H1 (cell line): Measurements from ENCODE around the gene THRB. TPM values are rescaled to one million over a fixed set of nuclear protein-coding genes. Genes with fewer than 3 reads are reported as not detected.

ENCODE experiments used
- CTCF ChIA-PET: fragments of 300-600 bp; sonication (Branson Sonifier 250); formaldehyde crosslinking; loops from one replicate; lab custom pipeline; 2021; ENCODE audit not compliant: partially characterized antibody; lab: Charles Lee
- POLR2A ChIA-PET: fragments of 300-600 bp; sonication (Branson Sonifier 250); formaldehyde crosslinking; loops from one replicate; lab custom pipeline; 2021; ENCODE audit warnings: inconsistent platforms; ENCODE audit not compliant: partially characterized antibody; lab: Charles Lee
- DNase-seq, 2 experiments: peaks; one replicate each; pipeline versions ENCODE4 v3.0.0 to v3.0.0-alpha.2; 2010 to 2022; ENCODE audit warnings: low spot score in 2 of 2, low read depth in 1 of 2, mixed read lengths in 1 of 2
- FAIRE-seq: peaks from 2 replicates; lab custom pipeline; 2011; peaks lifted over from hg19 to GRCh38; lab: Jason Lieb, UNC
- H2AFZ ChIP-seq: 2 replicates; pipeline ENCODE4 v1.8.1; 2012; ENCODE audit warnings: low read length, inconsistent platforms
- H2AK5ac ChIP-seq: 2 replicates; pipeline ENCODE4 v1.6.1; 2013; ENCODE audit warnings: low read depth, low read length
- H2BK120ac ChIP-seq: replicated peaks from 2 replicates; pipeline ENCODE3; 2013; ENCODE audit warnings: low read depth, low read length, inconsistent platforms
- H2BK12ac ChIP-seq: 2 replicates; pipeline ENCODE4 v1.6.1; 2013; ENCODE audit warnings: low read depth, low read length
- H2BK15ac ChIP-seq: 2 replicates; pipeline ENCODE4 v1.6.1; 2013; ENCODE audit warnings: low read length
- H2BK20ac ChIP-seq: 2 replicates; pipeline ENCODE4 v1.6.1; 2013; ENCODE audit warnings: low read length
- H2BK5ac ChIP-seq: 2 replicates; pipeline ENCODE4 v1.6.1; 2013; ENCODE audit warnings: low read depth, low read length
- H3K14ac ChIP-seq: 2 replicates; pipeline ENCODE4 v1.6.1; 2013; ENCODE audit warnings: inconsistent platforms; ENCODE audit not compliant: insufficient read length
- H3K18ac ChIP-seq: 2 replicates; pipeline ENCODE4 v1.6.1; 2013; ENCODE audit warnings: low read length; ENCODE audit errors: extremely low read depth
- H3K23ac ChIP-seq: 2 replicates; pipeline ENCODE4 v1.6.1; 2013; ENCODE audit warnings: inconsistent platforms; ENCODE audit not compliant: insufficient read length
- H3K23me2 ChIP-seq: 2 replicates; pipeline ENCODE4 v1.6.1; 2013; ENCODE audit warnings: low read depth, low read length
- H3K27ac ChIP-seq: 2 replicates; pipeline ENCODE4 v1.6.1; 2011; ENCODE audit warnings: low read depth, low read length, inconsistent platforms
- H3K27me3 ChIP-seq, 4 experiments: replicated peaks in 1 of 4; 1 replicate in 1 of 4; 2 replicates in 3 of 4; pipeline versions ENCODE4 v1.6.1 to v1.8.1; 2011 to 2013; ENCODE audit warnings: low read length in 3 of 4, mild to moderate bottlenecking in 3 of 4, inconsistent platforms in 2 of 4, mixed read lengths in 2 of 4, moderate library complexity in 1 of 4; ENCODE audit not compliant: control insufficient read depth in 3 of 4, insufficient read depth in 3 of 4; ENCODE audit errors: extremely low read depth in 1 of 4
- H3K36me3 ChIP-seq, 4 experiments: 2 replicates each; pipeline versions ENCODE4 v1.6.1 to v1.8.1; 2011 to 2013; ENCODE audit warnings: mild to moderate bottlenecking in 4 of 4, low read length in 3 of 4, moderate library complexity in 2 of 4, control low read depth in 1 of 4, inconsistent platforms in 1 of 4; ENCODE audit not compliant: insufficient read depth in 4 of 4, control insufficient read depth in 2 of 4
- H3K4ac ChIP-seq: replicated peaks from 2 replicates; pipeline ENCODE3; 2013; ENCODE audit warnings: low read length, low read depth, mixed read lengths, inconsistent platforms; ENCODE audit not compliant: insufficient read length
- H3K4me1 ChIP-seq, 4 experiments: replicated peaks in 1 of 4; 1 replicate in 1 of 4; 2 replicates in 3 of 4; pipeline versions ENCODE4 v1.6.1 to v1.8.1; 2011 to 2013; ENCODE audit warnings: low read length in 3 of 4, inconsistent platforms in 2 of 4, mixed read lengths in 1 of 4; ENCODE audit not compliant: insufficient read depth in 4 of 4, control insufficient read depth in 3 of 4
- H3K4me2 ChIP-seq, 2 experiments: 2 replicates each; pipeline versions ENCODE4 v1.6.1 to v1.8.1; 2011 to 2013; ENCODE audit warnings: low read depth in 2 of 2, low read length in 2 of 2, control low read depth in 1 of 2, inconsistent platforms in 1 of 2, mild to moderate bottlenecking in 1 of 2; ENCODE audit not compliant: insufficient read depth in 1 of 2
- H3K4me3 ChIP-seq, 4 experiments: fragments of 200-600, 300-600 bp in 1 of 4; sonication (generic), shearing (Covaris generic), sonication (Bioruptor Twin) in 1 of 4; 2 replicates each; pipeline versions ENCODE4 v1.5.1 to v1.8.1; 2011 to 2016; ENCODE audit warnings: low read length in 4 of 4, low read depth in 3 of 4, control low read depth in 2 of 4, inconsistent platforms in 2 of 4, mild to moderate bottlenecking in 2 of 4, mixed read lengths in 1 of 4, moderate library complexity in 1 of 4; ENCODE audit not compliant: insufficient read depth in 2 of 4; ENCODE audit errors: extremely low read depth in 1 of 4
- H3K56ac ChIP-seq: replicated peaks from 2 replicates; pipeline ENCODE3; 2013; ENCODE audit warnings: low read depth, mild to moderate bottlenecking, mixed read lengths, low read length, inconsistent platforms; ENCODE audit not compliant: insufficient read length
- H3K79me1 ChIP-seq: 2 replicates; pipeline ENCODE4 v1.6.1; 2013; ENCODE audit warnings: low read depth, low read length, control low read depth
- H3K79me2 ChIP-seq, 2 experiments: 2 replicates each; pipeline versions ENCODE4 v1.6.1 to v1.8.1; 2012 to 2013; ENCODE audit warnings: low read length in 2 of 2, mild to moderate bottlenecking in 2 of 2, inconsistent platforms in 1 of 2; ENCODE audit not compliant: insufficient read depth in 2 of 2, control insufficient read depth in 1 of 2
- H3K9ac ChIP-seq, 4 experiments: replicated peaks in 1 of 4; 1 replicate in 1 of 4; 2 replicates in 3 of 4; pipeline versions ENCODE4 v1.6.1 to v1.8.1; 2011 to 2013; ENCODE audit warnings: low read depth in 3 of 4, low read length in 3 of 4, control low read depth in 2 of 4, mild to moderate bottlenecking in 2 of 4, moderate library complexity in 2 of 4, inconsistent platforms in 1 of 4; ENCODE audit errors: extremely low read depth in 1 of 4
- H3K9me3 ChIP-seq, 2 experiments: 2 replicates each; pipeline versions ENCODE4 v1.6.1 to v1.8.1; 2012 to 2013; ENCODE audit warnings: mild to moderate bottlenecking in 2 of 2, moderate library complexity in 2 of 2, control low read depth in 1 of 2, inconsistent platforms in 1 of 2, low read depth in 1 of 2, low read length in 1 of 2, mixed read lengths in 1 of 2; ENCODE audit not compliant: insufficient read depth in 2 of 2
- H4K20me1 ChIP-seq, 2 experiments: replicated peaks in 1 of 2; 2 replicates each; pipeline versions ENCODE3 to v1.8.1; 2011 to 2013; ENCODE audit warnings: inconsistent platforms in 2 of 2, low read length in 2 of 2, mild to moderate bottlenecking in 1 of 2; ENCODE audit not compliant: insufficient read depth in 2 of 2, control insufficient read depth in 1 of 2
- H4K5ac ChIP-seq: 2 replicates; pipeline ENCODE4 v1.6.1; 2013; ENCODE audit warnings: low read length, low read depth, mixed read lengths, inconsistent platforms; ENCODE audit not compliant: insufficient read length
- H4K8ac ChIP-seq: 2 replicates; pipeline ENCODE4 v1.8.0; 2013; ENCODE audit warnings: mild to moderate bottlenecking, moderate library complexity, low read length, inconsistent platforms; ENCODE audit not compliant: insufficient read depth; ENCODE audit errors: extremely low read depth
- H4K91ac ChIP-seq: replicated peaks from 2 replicates; pipeline ENCODE3; 2013; ENCODE audit warnings: low read length, mixed read lengths, inconsistent platforms; ENCODE audit not compliant: insufficient read length
- ASH2L ChIP-seq: fragments of 200-600, 300-600 bp; sonication (generic); IDR thresholded peaks from one replicate; pipeline ENCODE4 v1.7.1; 2017; ENCODE audit warnings: low read length
- CHD2 ChIP-seq: IDR thresholded peaks from 2 replicates; pipeline ENCODE4 v1.6.1; 2012; ENCODE audit warnings: low read length, improper control_type of control experiment
- HDAC6 ChIP-seq: IDR thresholded peaks from one replicate; pipeline ENCODE4 v1.7.1; 2012; ENCODE audit warnings: low read depth, mild to moderate bottlenecking, inconsistent platforms, low read length, moderate library complexity
- JUND ChIP-seq: IDR thresholded peaks from 2 replicates; pipeline ENCODE4 v1.6.1; 2011; ENCODE audit warnings: mild to moderate bottlenecking, improper control_type of control experiment, low read length
- SIN3A ChIP-seq, 2 experiments: IDR thresholded peaks in 1 of 2; conservative IDR thresholded peaks in 1 of 2; 2 replicates each; pipeline ENCODE4 v1.6.1; 2011 to 2012; ENCODE audit warnings: low read length in 2 of 2, improper control_type of control experiment in 1 of 2, low read depth in 1 of 2, mild to moderate bottlenecking in 1 of 2
- SP4 ChIP-seq: IDR thresholded peaks from 2 replicates; pipeline ENCODE4 v1.6.1; 2012; ENCODE audit warnings: low read length, inconsistent platforms
- SUZ12 ChIP-seq: fragments of 200-600 bp; sonication (generic); IDR thresholded peaks from 2 replicates; pipeline ENCODE4 v1.6.1; 2012; ENCODE audit warnings: mild to moderate bottlenecking, inconsistent platforms, low read length, moderate library complexity, mixed read lengths
- WGBS, 2 experiments: shearing (Covaris generic) in 1 of 2; methylation state at CpG; one replicate each; pipeline versions ENCODE4 v1.1.6 to v1.1.7; 2013 to 2015; ENCODE audit warnings: low lambda C conversion rate in 2 of 2, mixed read lengths in 2 of 2, inconsistent platforms in 1 of 2, low coverage in 1 of 2, missing lambda C conversion rate in 1 of 2; ENCODE audit not compliant: insufficient replicate concordance in 2 of 2, insufficient coverage in 1 of 2, insufficient read length in 1 of 2; ENCODE audit errors: extremely low coverage in 1 of 2, missing lambda C conversion rate in 1 of 2; 5-methylcytosine and 5-hydroxymethylcytosine counted together
- polyA plus RNA-seq, 7 experiments: library from polyadenylated mRNA; depleted of rRNA in 3 of 7; stranded (reverse) in 5 of 7; unstranded in 2 of 7; fragments of >200 nt in 5 of 7; fragments of 200-250 nt in 2 of 7; gene quantifications; 1 replicate in 5 of 7; 2 replicates in 1 of 7; 4 replicates in 1 of 7; pipeline versions ENCODE4 v1.2.1 to v1.2.3, GENCODE V29; 2011 to 2013; ENCODE audit warnings: missing spikeins in 2 of 7, mixed read lengths in 2 of 7
- total RNA-seq: library from RNA; stranded (reverse); fragmentation: NEBNext Ultra II Directional; extraction: Animal tissue kit (Norgen Biotek cat#: 25700); gene quantifications from 2 replicates; pipeline ENCODE4 v1.2.1, GENCODE V29; 2021
- TF ChIP-seq, protein P1 (sequence below): IDR thresholded peaks from 2 replicates; pipeline ENCODE4 v1.6.1; 2012; ENCODE audit warnings: inconsistent platforms
- TF ChIP-seq, protein P2 (sequence below): IDR thresholded peaks from 2 replicates; pipeline ENCODE4 v1.6.1; 2011; ENCODE audit warnings: low read depth, mild to moderate bottlenecking, low read length; ENCODE audit not compliant: insufficient read depth
- TF ChIP-seq, protein P3 (sequence below): IDR thresholded peaks from 2 replicates; pipeline ENCODE4 v1.6.1; 2012; ENCODE audit warnings: low read length, inconsistent platforms

THRB gene
- total and polyA plus RNA-seq, 2 of the 8 experiments (the other 6 are each of a cell fraction or from before 2014, with no cell fraction given) = 0.98 to 3.9 TPM

DNA sequence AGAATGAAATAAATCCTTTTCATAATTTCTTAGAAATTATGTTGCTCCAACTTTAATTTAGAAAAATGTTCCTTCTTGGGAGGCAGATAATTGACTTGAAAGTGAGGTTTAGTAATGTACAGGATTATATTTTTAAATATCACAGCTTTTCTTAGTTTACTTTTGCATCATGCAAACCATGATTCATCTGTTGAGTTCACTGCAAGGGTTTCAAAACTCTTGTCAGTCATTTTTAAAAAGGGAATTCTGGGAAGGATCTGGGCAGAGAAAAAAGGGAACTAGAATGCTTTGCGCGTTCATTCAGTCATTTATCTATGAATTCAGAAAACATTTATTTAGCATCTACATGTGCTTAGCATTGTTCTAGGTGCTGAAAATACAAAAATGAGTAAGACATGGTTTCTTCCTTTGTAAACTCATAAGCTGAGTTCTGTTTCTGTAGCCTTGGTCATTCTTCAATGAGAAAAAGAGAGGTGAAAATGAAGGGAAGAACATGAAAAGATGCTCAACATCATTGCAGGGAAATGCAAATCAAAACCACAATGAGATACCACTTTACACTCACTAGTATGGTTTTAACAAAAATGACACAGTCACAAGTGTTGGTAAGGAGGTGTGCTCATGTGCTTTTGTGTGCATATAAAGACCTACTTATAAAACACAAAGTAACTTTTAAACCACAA, 340.5 kb downstream of the THRB start:
- DNase-seq (no peak), FAIRE-seq (no peak)
- Histone ChIP-seq H3K4me1 (no peaks in the 10 kb centered on the region; a peak in 1 of 7 replicates), H3K27ac (no peak overlapping the region), H4K5ac (no peak overlapping the region), H3K4ac (no peak overlapping the region), H2BK15ac (no peak overlapping the region), H3K36me3 (no peaks in the 10 kb centered on the region), H2BK5ac (no peak overlapping the region), H3K9me3 (no peaks in the 10 kb centered on the region), H3K9ac (no peak overlapping the region), H4K91ac (no peak overlapping the region), H2BK12ac (no peak overlapping the region), H2BK120ac (no peak overlapping the region), H3K18ac (no peak overlapping the region), H2BK20ac (no peak overlapping the region), H3K23me2 (no peaks in the 10 kb centered on the region), H3K14ac (no peak overlapping the region), H4K20me1 (no peaks in the 10 kb centered on the region), H3K27me3 (no peaks in the 10 kb centered on the region), H4K8ac (no peak overlapping the region), H3K79me1 (no peaks in the 10 kb centered on the region), H2AK5ac (no peak overlapping the region), H3K4me2 (no peak overlapping the region), H3K23ac (no peak overlapping the region), H2AFZ (no peak overlapping the region), H3K56ac (no peak overlapping the region), H3K4me3 (no peak overlapping the region), H3K79me2 (no peaks in the 10 kb centered on the region)
- 98% methylated on average over 2 of the region's 2 CpGs; no CpG with 5 or more reads in 1 of the 2 experiments for whole genome bisulfite sequencing, 2 experiments
- ChIA-PET CTCF (interaction anchor here (0.7 to 1.5 kb wide), 3 partner anchors 10 to 526 kb away, joined by 3 to 6 read pairs (median 3); no protein-coding TSS in a partner anchor), POLR2A (interaction anchor here (0.6 kb wide), 1 partner anchor 932 kb away, joined by 3 read pairs; no protein-coding TSS in a partner anchor)
- no peak for TF ChIP-seq JUND
- no peak for TF ChIP-seq SUZ12
- no peak for TF ChIP-seq SP4
- no peak for TF ChIP-seq ASH2L
- TF ChIP-seq, protein P1, sequence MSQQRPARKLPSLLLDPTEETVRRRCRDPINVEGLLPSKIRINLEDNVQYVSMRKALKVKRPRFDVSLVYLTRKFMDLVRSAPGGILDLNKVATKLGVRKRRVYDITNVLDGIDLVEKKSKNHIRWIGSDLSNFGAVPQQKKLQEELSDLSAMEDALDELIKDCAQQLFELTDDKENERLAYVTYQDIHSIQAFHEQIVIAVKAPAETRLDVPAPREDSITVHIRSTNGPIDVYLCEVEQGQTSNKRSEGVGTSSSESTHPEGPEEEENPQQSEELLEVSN = no peak
- no peak for TF ChIP-seq CHD2
- TF ChIP-seq, protein P2, sequence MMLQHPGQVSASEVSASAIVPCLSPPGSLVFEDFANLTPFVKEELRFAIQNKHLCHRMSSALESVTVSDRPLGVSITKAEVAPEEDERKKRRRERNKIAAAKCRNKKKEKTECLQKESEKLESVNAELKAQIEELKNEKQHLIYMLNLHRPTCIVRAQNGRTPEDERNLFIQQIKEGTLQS = no peak
- TF ChIP-seq SIN3A (conservative IDR thresholded peaks at IDR 0.05 in 1 of 2, IDR thresholded peaks at IDR 0.05 in 1 of 2; ENCODE audit: low read depth in 1 of 2, low read length in 2 of 2) = no peak
- TF ChIP-seq, protein P3, sequence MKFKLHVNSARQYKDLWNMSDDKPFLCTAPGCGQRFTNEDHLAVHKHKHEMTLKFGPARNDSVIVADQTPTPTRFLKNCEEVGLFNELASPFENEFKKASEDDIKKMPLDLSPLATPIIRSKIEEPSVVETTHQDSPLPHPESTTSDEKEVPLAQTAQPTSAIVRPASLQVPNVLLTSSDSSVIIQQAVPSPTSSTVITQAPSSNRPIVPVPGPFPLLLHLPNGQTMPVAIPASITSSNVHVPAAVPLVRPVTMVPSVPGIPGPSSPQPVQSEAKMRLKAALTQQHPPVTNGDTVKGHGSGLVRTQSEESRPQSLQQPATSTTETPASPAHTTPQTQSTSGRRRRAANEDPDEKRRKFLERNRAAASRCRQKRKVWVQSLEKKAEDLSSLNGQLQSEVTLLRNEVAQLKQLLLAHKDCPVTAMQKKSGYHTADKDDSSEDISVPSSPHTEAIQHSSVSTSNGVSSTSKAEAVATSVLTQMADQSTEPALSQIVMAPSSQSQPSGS = no peak
- no peak for TF ChIP-seq HDAC6
